CD4-positive, CD25-positive, alpha-beta regulatory T cell (primary cell): ENCODE results near the gene ECT2L. TPM values are rescaled to one million over a fixed set of nuclear protein-coding genes. Genes with fewer than 3 reads are reported as not detected.

Experiments used
- ATAC-seq, 2 donors: fragments of 150-1000 bp; cut with Tn5 transposase; one replicate each; pipeline ENCODE4 v1.10.0; 2021; ENCODE audit warnings: low read depth in 2 of 2, moderate number of reproducible peaks in 2 of 2, moderate library complexity in 1 of 2
- DNase-seq, 3 donors: peaks; one replicate each; pipeline versions ENCODE4 v3.0.0 to v3.0.0-alpha.2; 2012 to 2022; ENCODE audit warnings: mixed read lengths in 1 of 3
- H3K27ac ChIP-seq: one replicate; pipeline ENCODE4 v1.7.0; 2013; ENCODE audit warnings: mild to moderate bottlenecking, low read length; ENCODE audit not compliant: insufficient read depth, poor library complexity, severe bottlenecking
- H3K27me3 ChIP-seq: one replicate; pipeline ENCODE4 v1.7.0; 2013; ENCODE audit warnings: low read length; ENCODE audit not compliant: control insufficient read depth, insufficient read depth
- H3K36me3 ChIP-seq: one replicate; pipeline ENCODE4 v1.7.0; 2013; ENCODE audit warnings: mild to moderate bottlenecking, low read length, moderate library complexity; ENCODE audit not compliant: control insufficient read depth, insufficient read depth
- H3K4me1 ChIP-seq: 2 replicates; pipeline ENCODE4 v1.7.0; 2013; ENCODE audit warnings: mild to moderate bottlenecking, low read length; ENCODE audit not compliant: insufficient read depth, control insufficient read depth, poor library complexity, severe bottlenecking
- H3K4me3 ChIP-seq: one replicate; pipeline ENCODE4 v1.7.0; 2013; ENCODE audit warnings: low read depth, mild to moderate bottlenecking, low read length, moderate library complexity
- H3K9me3 ChIP-seq, 2 experiments: 1 replicate in 1 of 2; 2 replicates in 1 of 2; pipeline ENCODE4 v1.7.0; 2013; ENCODE audit warnings: low read length in 2 of 2, mild to moderate bottlenecking in 1 of 2, moderate library complexity in 1 of 2; ENCODE audit not compliant: control insufficient read depth in 2 of 2
- H3K27ac Mint-ChIP-seq, 3 donors: one replicate each; pipeline ENCODE4 v1.8.0; 2020 to 2022; ENCODE audit warnings: mild to moderate bottlenecking in 3 of 3, mixed read lengths in 3 of 3, moderate library complexity in 2 of 3
- H3K27me3 Mint-ChIP-seq: one replicate; pipeline ENCODE4 v1.8.0; 2022; ENCODE audit warnings: mild to moderate bottlenecking, mixed read lengths
- H3K36me3 Mint-ChIP-seq: one replicate; pipeline ENCODE4 v1.8.0; 2020; ENCODE audit warnings: mixed read lengths
- H3K4me1 Mint-ChIP-seq, 4 donors: one replicate each; pipeline ENCODE4 v1.8.0; 2020 to 2022; ENCODE audit warnings: mixed read lengths in 4 of 4, mild to moderate bottlenecking in 1 of 4
- H3K4me3 Mint-ChIP-seq, 4 donors: one replicate each; pipeline ENCODE4 v1.8.0; 2020 to 2022; ENCODE audit warnings: mild to moderate bottlenecking in 4 of 4, mixed read lengths in 4 of 4, moderate library complexity in 3 of 4
- H3K9me3 Mint-ChIP-seq, 7 donors: one replicate each; pipeline ENCODE4 v1.8.0; 2020 to 2022; ENCODE audit warnings: mixed read lengths in 7 of 7, mild to moderate bottlenecking in 3 of 7, moderate library complexity in 2 of 7
- polyA plus RNA-seq, 4 donors: library from polyadenylated mRNA; unstranded; fragments of 300-500 nt; fragmentation: Illumina TruSeq; gene quantifications; one replicate each; pipeline ENCODE4 v1.2.3, GENCODE V29; 2021
- total RNA-seq: library from RNA; stranded (reverse); gene quantifications from one replicate; pipeline ENCODE4 v1.2.3, GENCODE V29; 2022

The ECT2L gene
- total and polyA plus RNA-seq, 5 donors from 2014 or later, result 0.03 to 0.10 (median 0.09) TPM; not detected in 2

GRCh38 chr6:138891255-138891986 lies 95.5 kb downstream of the ECT2L start:
- ATAC-seq, result no peak
- Histone ChIP-seq H3K4me1 (no peaks in the 10 kb centered on the region), H3K4me3 (no peak overlapping the region), H3K9me3 (no peaks in the 10 kb centered on the region), H3K27me3 (no peaks in the 10 kb centered on the region), H3K36me3 (no peaks in the 10 kb centered on the region), H3K27ac (no peak overlapping the region)
- no peak for DNase-seq
- no peaks in the 10 kb centered on the region for H3K27me3 Mint-ChIP-seq
- H3K9me3 Mint-ChIP-seq, result peaks cover 0 to 1% (median 0%) of the 10 kb centered on the region in 7 donors
- H3K36me3 Mint-ChIP-seq, result no peaks in the 10 kb centered on the region
- no peak overlapping the region for H3K4me3 Mint-ChIP-seq
- no peaks in the 10 kb centered on the region for H3K4me1 Mint-ChIP-seq
- no peak overlapping the region for H3K27ac Mint-ChIP-seq

- Mint-ChIP-seq H3K4me1 (peaks cover 0 to 8% (median under 1%) of the 10 kb centered on the region in 4 donors), H3K4me3 (no peak overlapping the region), H3K36me3 (peaks cover 27% of the 10 kb centered on the region), H3K9me3 (peaks cover 0 to 2% (median 0%) of the 10 kb centered on the region in 7 donors), H3K27ac (no peak overlapping the region), H3K27me3 (no peaks in the 10 kb centered on the region)
- H3K36me3 ChIP-seq, result peaks cover 10% of the 10 kb centered on the region
- H3K27ac ChIP-seq, result no peak overlapping the region
- DNase-seq (no peak), ATAC-seq (no peak)
- no peaks in the 10 kb centered on the region for H3K9me3 ChIP-seq
- H3K4me3 ChIP-seq, result no peak overlapping the region
- no peaks in the 10 kb centered on the region for H3K4me1 ChIP-seq
- no peaks in the 10 kb centered on the region for H3K27me3 ChIP-seq
Measured at GRCh38 chr6:138896104-138896756, 100.3 kb downstream of the ECT2L start.

- Histone ChIP-seq H3K4me3 (no peak overlapping the region), H3K36me3 (peaks cover 10% of the 10 kb centered on the region), H3K9me3 (no peaks in the 10 kb centered on the region), H3K4me1 (no peaks in the 10 kb centered on the region), H3K27me3 (no peaks in the 10 kb centered on the region), H3K27ac (no peak overlapping the region)
- H3K27ac Mint-ChIP-seq, result no peak overlapping the region
- no peak overlapping the region for H3K4me3 Mint-ChIP-seq
- H3K36me3 Mint-ChIP-seq, result peaks cover 32% of the 10 kb centered on the region
- ATAC-seq (no peak), DNase-seq (no peak)
- no peaks in the 10 kb centered on the region for H3K27me3 Mint-ChIP-seq
- H3K4me1 Mint-ChIP-seq, result peaks cover 0 to 8% (median under 1%) of the 10 kb centered on the region in 4 donors
- H3K9me3 Mint-ChIP-seq, result peaks cover 0 to 2% (median 0%) of the 10 kb centered on the region in 7 donors
Measured at GRCh38 chr6:138897031-138897430, 101.1 kb downstream of the ECT2L start.

GRCh38 chr6:138907167-138907566 lies 111.3 kb downstream of the ECT2L start:
- peaks cover 0 to 3% (median 0%) of the 10 kb centered on the region in 4 donors for H3K4me1 Mint-ChIP-seq
- peaks cover 59% of the 10 kb centered on the region for H3K36me3 Mint-ChIP-seq

GRCh38 chr6:138909511-138909910 lies 113.6 kb downstream of the ECT2L start:
- H3K36me3 Mint-ChIP-seq, result peaks cover 70% of the 10 kb centered on the region
- H3K27ac ChIP-seq, result no peak overlapping the region
- no peaks in the 10 kb centered on the region for H3K4me1 ChIP-seq

More at GRCh38 chr6:138907167-138907566, 111.3 kb downstream of the ECT2L start:
- Mint-ChIP-seq H3K27me3 (no peaks in the 10 kb centered on the region), H3K9me3 (no peaks in the 10 kb centered on the region), H3K27ac (no peak overlapping the region), H3K4me3 (no peak overlapping the region)
- Histone ChIP-seq H3K36me3 (peaks cover 86% of the 10 kb centered on the region), H3K4me1 (no peaks in the 10 kb centered on the region), H3K4me3 (no peak overlapping the region), H3K9me3 (no peaks in the 10 kb centered on the region), H3K27ac (no peak overlapping the region), H3K27me3 (no peaks in the 10 kb centered on the region)
- DNase-seq, result no peak
- no peak for ATAC-seq

DNA sequence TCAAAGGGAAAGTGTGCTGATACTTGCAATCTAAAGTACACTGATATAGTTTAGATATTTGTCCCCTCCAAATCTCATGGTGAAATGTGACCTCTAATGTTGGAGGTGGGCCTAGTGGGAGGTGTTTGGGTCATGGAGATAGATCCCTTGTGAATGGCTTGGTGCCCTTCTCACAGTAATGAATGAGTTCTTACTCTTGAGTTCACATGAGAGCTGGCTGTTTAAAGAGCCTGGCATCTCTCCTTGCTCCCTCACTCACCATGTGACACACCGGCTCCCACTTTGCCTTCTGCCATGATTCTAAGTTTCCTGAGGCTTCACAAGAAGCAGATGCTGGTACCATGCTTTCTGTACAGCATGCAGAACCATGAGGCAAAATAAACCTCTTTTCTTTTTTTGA lies 114.1 kb downstream of the ECT2L start:
- Histone ChIP-seq H3K27me3 (no peaks in the 10 kb centered on the region), H3K36me3 (peaks cover 88% of the 10 kb centered on the region), H3K4me1 (no peaks in the 10 kb centered on the region), H3K9me3 (no peaks in the 10 kb centered on the region), H3K27ac (no peak overlapping the region), H3K4me3 (no peak overlapping the region)
- Mint-ChIP-seq H3K4me3 (no peak overlapping the region), H3K9me3 (no peaks in the 10 kb centered on the region), H3K36me3 (peaks cover 69% of the 10 kb centered on the region), H3K4me1 (peaks cover 0 to 3% (median 0%) of the 10 kb centered on the region in 4 donors), H3K27me3 (no peaks in the 10 kb centered on the region), H3K27ac (peak overlapping the region in 1 of 3 donors; percentile 41)
- DNase-seq (no peak), ATAC-seq (no peak)

More at GRCh38 chr6:138909511-138909910, 113.6 kb downstream of the ECT2L start:
- H3K9me3 ChIP-seq, result no peaks in the 10 kb centered on the region
- no peaks in the 10 kb centered on the region for H3K27me3 ChIP-seq
- H3K4me3 ChIP-seq, result no peak overlapping the region
- H3K4me1 Mint-ChIP-seq, result peaks cover 0 to 3% (median 0%) of the 10 kb centered on the region in 4 donors
- no peaks in the 10 kb centered on the region for H3K9me3 Mint-ChIP-seq
- DNase-seq (no peak), ATAC-seq (no peak)
- peaks cover 85% of the 10 kb centered on the region for H3K36me3 ChIP-seq
- peak overlapping the region in 1 of 3 donors; percentile 41 for H3K27ac Mint-ChIP-seq
- H3K4me3 Mint-ChIP-seq, result no peak overlapping the region
- no peaks in the 10 kb centered on the region for H3K27me3 Mint-ChIP-seq

- Histone ChIP-seq H3K36me3 (peaks cover 87% of the 10 kb centered on the region), H3K27me3 (no peaks in the 10 kb centered on the region), H3K4me3 (no peak overlapping the region), H3K4me1 (no peaks in the 10 kb centered on the region), H3K9me3 (no peaks in the 10 kb centered on the region), H3K27ac (no peak overlapping the region)
- Mint-ChIP-seq H3K36me3 (peaks cover 56% of the 10 kb centered on the region), H3K4me1 (no peaks in the 10 kb centered on the region), H3K4me3 (no peak overlapping the region), H3K27me3 (no peaks in the 10 kb centered on the region), H3K9me3 (no peaks in the 10 kb centered on the region), H3K27ac (peak overlapping the region in 1 of 3 donors; percentile 67)
- no peak for ATAC-seq
- no peak for DNase-seq
Measured at GRCh38 chr6:138912308-138912707, 116.4 kb downstream of the ECT2L start.
